H1 (cell line): ENCODE results near the gene MEN1. TPM values are rescaled to one million over a fixed set of nuclear protein-coding genes. Genes with fewer than 3 reads are reported as not detected.

Experiments used
- BACH1 ChIP-seq: IDR thresholded peaks from 2 replicates; pipeline ENCODE4 v1.6.1; 2012; ENCODE audit warnings: low read length, improper control_type of control experiment
- EP300 ChIP-seq, 2 experiments: IDR thresholded peaks; 1 replicate in 1 of 2; 2 replicates in 1 of 2; pipeline ENCODE4 v1.6.1; 2011 to 2012; ENCODE audit warnings: low read depth in 2 of 2, low read length in 2 of 2, mild to moderate bottlenecking in 2 of 2, borderline replicate concordance in 1 of 2, inconsistent platforms in 1 of 2, moderate library complexity in 1 of 2
- HDAC2 ChIP-seq, 2 experiments: fragments of 300-600 bp in 1 of 2; sonication (generic) in 1 of 2; IDR thresholded peaks; 2 replicates each; pipeline ENCODE4 v1.6.1; 2011 to 2012; ENCODE audit warnings: low read depth in 2 of 2, low read length in 2 of 2, mild to moderate bottlenecking in 2 of 2, moderate library complexity in 2 of 2, borderline replicate concordance in 1 of 2, inconsistent platforms in 1 of 2
- RFX5 ChIP-seq: IDR thresholded peaks from 2 replicates; pipeline ENCODE4 v1.6.1; 2011; ENCODE audit warnings: low read depth, low read length, improper control_type of control experiment, borderline replicate concordance
- SAP30 ChIP-seq: fragments of 300-600 bp; sonication (generic); IDR thresholded peaks from 2 replicates; pipeline ENCODE4 v1.7.1; 2012; ENCODE audit warnings: low read length, moderate library complexity, mild to moderate bottlenecking, inconsistent platforms; ENCODE audit not compliant: insufficient read depth, insufficient replicate concordance
- TBP ChIP-seq: IDR thresholded peaks from 2 replicates; pipeline ENCODE4 v1.6.1; 2011; ENCODE audit warnings: low read depth, low read length, improper control_type of control experiment
- polyA plus RNA-seq, 7 experiments: library from polyadenylated mRNA; depleted of rRNA in 3 of 7; stranded (reverse) in 5 of 7; unstranded in 2 of 7; fragments of >200 nt in 5 of 7; fragments of 200-250 nt in 2 of 7; gene quantifications; 1 replicate in 5 of 7; 2 replicates in 1 of 7; 4 replicates in 1 of 7; pipeline versions ENCODE4 v1.2.1 to v1.2.3, GENCODE V29; 2011 to 2013; ENCODE audit warnings: missing spikeins in 2 of 7, mixed read lengths in 2 of 7
- total RNA-seq: library from RNA; stranded (reverse); fragmentation: NEBNext Ultra II Directional; extraction: Animal tissue kit (Norgen Biotek cat#: 25700); gene quantifications from 2 replicates; pipeline ENCODE4 v1.2.1, GENCODE V29; 2021
- TF ChIP-seq, protein P1 (sequence below): IDR thresholded peaks from 2 replicates; pipeline ENCODE4 v1.6.1; 2012; ENCODE audit warnings: inconsistent platforms
- TF ChIP-seq, protein P2 (sequence below): fragments of 300-600 bp; sonication (generic); IDR thresholded peaks from 2 replicates; pipeline ENCODE4 v1.7.1; 2012; ENCODE audit warnings: low read length, moderate library complexity, mild to moderate bottlenecking, inconsistent platforms; ENCODE audit not compliant: insufficient replicate concordance

The MEN1 gene
- total and polyA plus RNA-seq, 2 of the 8 experiments (the other 6 are each of a cell fraction or from before 2014, with no cell fraction given) = 47.2 to 56.3 TPM

DNA sequence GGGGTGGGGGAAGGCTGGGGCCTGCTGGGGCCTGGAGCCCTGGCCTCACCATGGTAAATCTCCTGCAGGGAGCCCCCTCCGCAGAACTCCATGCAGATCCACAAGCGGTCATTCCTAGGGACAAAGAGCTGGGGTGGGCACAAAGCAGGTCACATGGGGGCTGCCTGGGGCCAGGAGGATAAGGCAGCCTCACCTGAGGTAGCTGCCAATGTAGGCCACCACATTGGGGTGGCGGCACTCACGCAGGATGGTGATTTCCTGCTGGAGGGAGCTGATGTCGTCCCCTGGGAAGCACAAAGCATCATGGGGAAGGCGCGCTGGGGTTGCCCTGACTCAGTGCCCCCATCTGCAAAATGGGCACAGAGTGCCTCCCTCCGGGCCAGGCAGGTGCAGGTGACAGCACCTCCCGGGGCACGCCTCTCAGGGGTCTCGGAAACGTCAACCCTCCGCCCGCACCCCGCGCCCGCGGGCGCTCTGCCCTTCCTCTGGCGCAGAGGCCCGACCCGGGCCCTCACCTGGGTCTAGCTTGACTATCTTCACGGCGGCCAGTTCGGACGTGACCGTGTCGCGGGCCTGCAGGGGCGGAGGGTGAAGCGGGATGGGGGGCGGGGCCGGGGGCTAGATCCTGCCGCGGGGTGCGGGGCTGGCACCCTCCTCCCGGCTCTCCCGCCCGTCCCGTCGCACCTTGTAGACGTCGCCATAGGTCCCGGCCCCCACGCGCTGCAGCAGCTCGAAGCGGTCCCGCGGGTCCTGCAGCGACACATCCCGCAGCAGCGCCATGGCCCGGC lies 7.8 kb downstream of the MEN1 start (continued):
- TF ChIP-seq HDAC2 (IDR thresholded peaks at IDR 0.05; ENCODE audit: borderline replicate concordance in 1 of 2, low read depth in 2 of 2, low read length in 2 of 2) = peak in 1 of 2 experiments; percentile 74; a peak in 2 of 4 replicates
- TF ChIP-seq SAP30 = no peak
- no peak for TF ChIP-seq EP300 (IDR thresholded peaks at IDR 0.05; ENCODE audit: borderline replicate concordance in 1 of 2, low read depth in 2 of 2, low read length in 2 of 2)
- TF ChIP-seq, protein P1, sequence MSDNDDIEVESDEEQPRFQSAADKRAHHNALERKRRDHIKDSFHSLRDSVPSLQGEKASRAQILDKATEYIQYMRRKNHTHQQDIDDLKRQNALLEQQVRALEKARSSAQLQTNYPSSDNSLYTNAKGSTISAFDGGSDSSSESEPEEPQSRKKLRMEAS = no peak
- no peak for TF ChIP-seq RFX5
- TF ChIP-seq TBP = no peak
- TF ChIP-seq BACH1 = no peak
- TF ChIP-seq, protein P2, sequence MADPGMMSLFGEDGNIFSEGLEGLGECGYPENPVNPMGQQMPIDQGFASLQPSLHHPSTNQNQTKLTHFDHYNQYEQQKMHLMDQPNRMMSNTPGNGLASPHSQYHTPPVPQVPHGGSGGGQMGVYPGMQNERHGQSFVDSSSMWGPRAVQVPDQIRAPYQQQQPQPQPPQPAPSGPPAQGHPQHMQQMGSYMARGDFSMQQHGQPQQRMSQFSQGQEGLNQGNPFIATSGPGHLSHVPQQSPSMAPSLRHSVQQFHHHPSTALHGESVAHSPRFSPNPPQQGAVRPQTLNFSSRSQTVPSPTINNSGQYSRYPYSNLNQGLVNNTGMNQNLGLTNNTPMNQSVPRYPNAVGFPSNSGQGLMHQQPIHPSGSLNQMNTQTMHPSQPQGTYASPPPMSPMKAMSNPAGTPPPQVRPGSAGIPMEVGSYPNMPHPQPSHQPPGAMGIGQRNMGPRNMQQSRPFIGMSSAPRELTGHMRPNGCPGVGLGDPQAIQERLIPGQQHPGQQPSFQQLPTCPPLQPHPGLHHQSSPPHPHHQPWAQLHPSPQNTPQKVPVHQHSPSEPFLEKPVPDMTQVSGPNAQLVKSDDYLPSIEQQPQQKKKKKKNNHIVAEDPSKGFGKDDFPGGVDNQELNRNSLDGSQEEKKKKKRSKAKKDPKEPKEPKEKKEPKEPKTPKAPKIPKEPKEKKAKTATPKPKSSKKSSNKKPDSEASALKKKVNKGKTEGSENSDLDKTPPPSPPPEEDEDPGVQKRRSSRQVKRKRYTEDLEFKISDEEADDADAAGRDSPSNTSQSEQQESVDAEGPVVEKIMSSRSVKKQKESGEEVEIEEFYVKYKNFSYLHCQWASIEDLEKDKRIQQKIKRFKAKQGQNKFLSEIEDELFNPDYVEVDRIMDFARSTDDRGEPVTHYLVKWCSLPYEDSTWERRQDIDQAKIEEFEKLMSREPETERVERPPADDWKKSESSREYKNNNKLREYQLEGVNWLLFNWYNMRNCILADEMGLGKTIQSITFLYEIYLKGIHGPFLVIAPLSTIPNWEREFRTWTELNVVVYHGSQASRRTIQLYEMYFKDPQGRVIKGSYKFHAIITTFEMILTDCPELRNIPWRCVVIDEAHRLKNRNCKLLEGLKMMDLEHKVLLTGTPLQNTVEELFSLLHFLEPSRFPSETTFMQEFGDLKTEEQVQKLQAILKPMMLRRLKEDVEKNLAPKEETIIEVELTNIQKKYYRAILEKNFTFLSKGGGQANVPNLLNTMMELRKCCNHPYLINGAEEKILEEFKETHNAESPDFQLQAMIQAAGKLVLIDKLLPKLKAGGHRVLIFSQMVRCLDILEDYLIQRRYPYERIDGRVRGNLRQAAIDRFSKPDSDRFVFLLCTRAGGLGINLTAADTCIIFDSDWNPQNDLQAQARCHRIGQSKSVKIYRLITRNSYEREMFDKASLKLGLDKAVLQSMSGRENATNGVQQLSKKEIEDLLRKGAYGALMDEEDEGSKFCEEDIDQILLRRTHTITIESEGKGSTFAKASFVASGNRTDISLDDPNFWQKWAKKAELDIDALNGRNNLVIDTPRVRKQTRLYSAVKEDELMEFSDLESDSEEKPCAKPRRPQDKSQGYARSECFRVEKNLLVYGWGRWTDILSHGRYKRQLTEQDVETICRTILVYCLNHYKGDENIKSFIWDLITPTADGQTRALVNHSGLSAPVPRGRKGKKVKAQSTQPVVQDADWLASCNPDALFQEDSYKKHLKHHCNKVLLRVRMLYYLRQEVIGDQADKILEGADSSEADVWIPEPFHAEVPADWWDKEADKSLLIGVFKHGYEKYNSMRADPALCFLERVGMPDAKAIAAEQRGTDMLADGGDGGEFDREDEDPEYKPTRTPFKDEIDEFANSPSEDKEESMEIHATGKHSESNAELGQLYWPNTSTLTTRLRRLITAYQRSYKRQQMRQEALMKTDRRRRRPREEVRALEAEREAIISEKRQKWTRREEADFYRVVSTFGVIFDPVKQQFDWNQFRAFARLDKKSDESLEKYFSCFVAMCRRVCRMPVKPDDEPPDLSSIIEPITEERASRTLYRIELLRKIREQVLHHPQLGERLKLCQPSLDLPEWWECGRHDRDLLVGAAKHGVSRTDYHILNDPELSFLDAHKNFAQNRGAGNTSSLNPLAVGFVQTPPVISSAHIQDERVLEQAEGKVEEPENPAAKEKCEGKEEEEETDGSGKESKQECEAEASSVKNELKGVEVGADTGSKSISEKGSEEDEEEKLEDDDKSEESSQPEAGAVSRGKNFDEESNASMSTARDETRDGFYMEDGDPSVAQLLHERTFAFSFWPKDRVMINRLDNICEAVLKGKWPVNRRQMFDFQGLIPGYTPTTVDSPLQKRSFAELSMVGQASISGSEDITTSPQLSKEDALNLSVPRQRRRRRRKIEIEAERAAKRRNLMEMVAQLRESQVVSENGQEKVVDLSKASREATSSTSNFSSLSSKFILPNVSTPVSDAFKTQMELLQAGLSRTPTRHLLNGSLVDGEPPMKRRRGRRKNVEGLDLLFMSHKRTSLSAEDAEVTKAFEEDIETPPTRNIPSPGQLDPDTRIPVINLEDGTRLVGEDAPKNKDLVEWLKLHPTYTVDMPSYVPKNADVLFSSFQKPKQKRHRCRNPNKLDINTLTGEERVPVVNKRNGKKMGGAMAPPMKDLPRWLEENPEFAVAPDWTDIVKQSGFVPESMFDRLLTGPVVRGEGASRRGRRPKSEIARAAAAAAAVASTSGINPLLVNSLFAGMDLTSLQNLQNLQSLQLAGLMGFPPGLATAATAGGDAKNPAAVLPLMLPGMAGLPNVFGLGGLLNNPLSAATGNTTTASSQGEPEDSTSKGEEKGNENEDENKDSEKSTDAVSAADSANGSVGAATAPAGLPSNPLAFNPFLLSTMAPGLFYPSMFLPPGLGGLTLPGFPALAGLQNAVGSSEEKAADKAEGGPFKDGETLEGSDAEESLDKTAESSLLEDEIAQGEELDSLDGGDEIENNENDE = no peak
